Ascending aorta (tissue), 2 donors: ENCODE measurements around the gene HIPK2. TPM values are rescaled to one million over a fixed set of nuclear protein-coding genes. Genes with fewer than 3 reads are reported as not detected.

Source experiments
- DNase-seq, 2 donors: peaks; one replicate each; pipeline ENCODE4 v3.0.0-alpha.2; 2019; ENCODE audit warnings: low spot score in 2 of 2
- H3K27ac ChIP-seq, 2 donors: fragments of 200-600 bp; sonication (generic); one replicate each; pipeline ENCODE4 v1.5.1; 2016 to 2017; ENCODE audit warnings: mild to moderate bottlenecking in 1 of 2
- H3K27me3 ChIP-seq: fragments of 200-600 bp; sonication (generic); one replicate; pipeline ENCODE4 v1.5.1; 2017
- H3K36me3 ChIP-seq, 2 donors: fragments of 200-600 bp; sonication (generic); one replicate each; pipeline ENCODE4 v1.5.1; 2016
- H3K4me1 ChIP-seq, 2 donors: fragments of 200-600 bp; sonication (generic); one replicate each; pipeline ENCODE4 v1.5.1; 2016 to 2017; ENCODE audit warnings: mild to moderate bottlenecking in 1 of 2
- H3K4me3 ChIP-seq, 2 donors: fragments of 200-600 bp; sonication (generic); one replicate each; pipeline ENCODE4 v1.5.1; 2016 to 2017; ENCODE audit warnings: mild to moderate bottlenecking in 1 of 2
- H3K9me3 ChIP-seq, 2 donors: fragments of 200-600 bp; sonication (generic); one replicate each; pipeline ENCODE4 v1.5.1; 2016
- CTCF ChIP-seq, 3 experiments: fragments of 200-600 bp in 2 of 3; fragments of 450-650 bp in 1 of 3; sonication (generic) in 2 of 3; IDR thresholded peaks; one replicate each; pipeline ENCODE4 v1.5.1; 2016 to 2019; ENCODE audit warnings: antibody characterized with exemption in 3 of 3, mild to moderate bottlenecking in 1 of 3, moderate library complexity in 1 of 3
- intact Hi-C: fragments of 100-400 bp; cut with DNase I; formaldehyde crosslinking; loops from one replicate; pipeline ENCODE4 v1.15.1; 2023
- total RNA-seq: library from RNA; depleted of rRNA; stranded (reverse); fragments of >200 nt; gene quantifications from one replicate; pipeline ENCODE4 v1.1.0, GENCODE V29; 2016

Gene HIPK2
- total RNA-seq, 1 donor from 2014 or later, result 53.9 TPM

DNA sequence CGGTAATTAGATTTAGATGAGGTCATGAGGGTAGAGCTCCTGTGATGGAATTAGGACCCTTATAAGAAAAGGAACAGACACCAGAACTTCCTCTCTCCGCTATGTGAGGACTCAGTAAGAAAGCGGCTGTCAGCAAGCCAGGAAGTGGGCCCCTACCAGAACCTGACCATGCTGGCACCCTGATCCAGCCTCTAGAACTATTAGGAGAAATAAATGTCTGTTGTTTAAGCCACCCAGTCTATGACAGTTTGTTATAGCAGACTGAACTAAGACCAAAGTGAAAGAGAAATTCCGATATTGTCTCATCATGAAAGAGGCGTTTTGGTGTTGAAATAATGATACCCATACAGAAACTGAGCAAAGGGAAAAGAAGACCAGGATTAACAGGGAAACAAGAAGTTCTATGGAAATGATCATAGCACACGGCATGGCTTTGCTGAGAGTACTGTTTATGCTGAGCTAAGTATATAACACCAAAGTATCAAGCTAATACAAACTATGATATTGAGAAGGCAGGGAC is 245.1 kb downstream of the HIPK2 start:
- no peak for DNase-seq
- Histone ChIP-seq H3K27ac (no peak overlapping the region), H3K27me3 (no peaks in the 10 kb centered on the region), H3K4me1 (no peaks in the 10 kb centered on the region), H3K9me3 (no peaks in the 10 kb centered on the region), H3K36me3 (no peaks in the 10 kb centered on the region), H3K4me3 (no peak overlapping the region)
- intact Hi-C loops, result no loop called here
- TF ChIP-seq CTCF (IDR thresholded peaks at IDR 0.05), result no peak

- Histone ChIP-seq H3K27ac (no peak overlapping the region), H3K9me3 (no peaks in the 10 kb centered on the region), H3K4me3 (no peak overlapping the region), H3K27me3 (no peaks in the 10 kb centered on the region), H3K4me1 (no peaks in the 10 kb centered on the region), H3K36me3 (no peaks in the 10 kb centered on the region)
- TF ChIP-seq CTCF (IDR thresholded peaks at IDR 0.05), result no peak
- no peak for DNase-seq
- intact Hi-C loops, result no loop called here
Measured at GRCh38 chr7:139531094-139531493, 246.7 kb downstream of the HIPK2 start.

- H3K27me3 ChIP-seq, result peaks cover 3% of the 10 kb centered on the region
- no peak for DNase-seq
- no peak for TF ChIP-seq CTCF (IDR thresholded peaks at IDR 0.05)
- H3K4me1 ChIP-seq, result no peaks in the 10 kb centered on the region
- H3K27ac ChIP-seq, result no peak overlapping the region
- no peaks in the 10 kb centered on the region for H3K36me3 ChIP-seq
- no peaks in the 10 kb centered on the region for H3K9me3 ChIP-seq
- intact Hi-C loops, result no loop called here
- H3K4me3 ChIP-seq, result no peak overlapping the region
Measured at GRCh38 chr7:139526578-139527544, 250.9 kb downstream of the HIPK2 start.

GRCh38 chr7:139525750-139526149 is 252.0 kb downstream of the HIPK2 start:
- H3K27me3 ChIP-seq, result peaks cover 3% of the 10 kb centered on the region
- no peaks in the 10 kb centered on the region for H3K4me1 ChIP-seq
- H3K4me3 ChIP-seq, result no peak overlapping the region
- H3K27ac ChIP-seq, result no peak overlapping the region
- DNase-seq, result no peak
- H3K36me3 ChIP-seq, result no peaks in the 10 kb centered on the region
- intact Hi-C loops, result no loop called here
- no peak for TF ChIP-seq CTCF (IDR thresholded peaks at IDR 0.05)
- H3K9me3 ChIP-seq, result no peaks in the 10 kb centered on the region

DNA sequence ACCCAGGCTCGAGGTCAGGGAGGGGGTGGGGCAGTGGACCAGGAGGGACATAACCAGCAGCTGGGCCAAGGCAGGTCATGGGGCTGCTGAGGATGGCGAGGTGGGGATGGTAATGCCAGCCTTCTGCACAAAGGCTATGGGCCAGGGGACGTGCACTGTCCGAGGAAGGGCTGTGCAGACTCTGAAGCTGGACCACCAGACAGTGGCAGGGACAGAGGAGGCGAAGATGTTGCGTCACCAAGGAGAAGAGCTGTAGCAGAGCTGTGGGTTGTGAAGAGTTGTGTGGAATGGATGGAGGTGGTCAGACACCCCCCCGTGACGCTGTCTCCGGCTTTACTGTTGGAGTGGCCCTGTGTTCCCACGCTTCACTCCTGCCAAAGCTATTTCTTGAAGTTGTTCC is 252.6 kb downstream of the HIPK2 start:
- H3K9me3 ChIP-seq, result no peaks in the 10 kb centered on the region
- TF ChIP-seq CTCF (IDR thresholded peaks at IDR 0.05), result no peak
- H3K4me1 ChIP-seq, result no peaks in the 10 kb centered on the region
- peaks cover 3% of the 10 kb centered on the region for H3K27me3 ChIP-seq
- H3K36me3 ChIP-seq, result no peaks in the 10 kb centered on the region
- DNase-seq, result no peak
- H3K27ac ChIP-seq, result no peak overlapping the region
- H3K4me3 ChIP-seq, result no peak overlapping the region
- intact Hi-C loops, result no loop called here
